Loucy (cell line): ENCODE results near the gene MORN4.
"Not testable (repeated sequence)": the region's sequence is repeated elsewhere in the genome, so short reads cannot be mapped to it uniquely, and the experiment has no call there.

Experiments
- H2AFZ ChIP-seq: fragments of 200-600 bp; sonication (generic); 2 replicates; pipeline ENCODE4 v1.6.0; 2016; ENCODE audit warnings: antibody characterized with exemption, mild to moderate bottlenecking, low read length, moderate library complexity
- H3F3A ChIP-seq: fragments of 200-600 bp; 2 replicates; pipeline ENCODE4 v1.6.0; 2016; ENCODE audit warnings: antibody characterized with exemption, low read depth, mild to moderate bottlenecking
- H3K27me3 ChIP-seq: fragments of 200-600 bp; sonication (generic); 2 replicates; pipeline ENCODE4 v1.6.1; 2014; ENCODE audit warnings: low read length, mild to moderate bottlenecking; ENCODE audit not compliant: insufficient read depth, poor library complexity, severe bottlenecking
- H3K36me3 ChIP-seq: fragments of 200-600 bp; sonication (generic); 2 replicates; pipeline ENCODE4 v1.6.1; 2016; ENCODE audit warnings: low read length; ENCODE audit not compliant: insufficient read depth
- H3K4me1 ChIP-seq: fragments of 200-600 bp; sonication (generic); 2 replicates; pipeline ENCODE4 v1.5.1; 2014; ENCODE audit warnings: low read length, mild to moderate bottlenecking; ENCODE audit not compliant: insufficient read depth, poor library complexity, severe bottlenecking
- H3K4me2 ChIP-seq: fragments of 200-600 bp; sonication (generic); 2 replicates; pipeline ENCODE4 v1.6.0; 2014; ENCODE audit warnings: antibody characterized with exemption, low read length, low read depth, mild to moderate bottlenecking; ENCODE audit not compliant: poor library complexity, severe bottlenecking
- H3K4me3 ChIP-seq: fragments of 200-600 bp; sonication (generic); 2 replicates; pipeline ENCODE4 v1.5.1; 2014; ENCODE audit warnings: low read length, mild to moderate bottlenecking, mixed read lengths; ENCODE audit not compliant: poor library complexity, severe bottlenecking
- H3K79me2 ChIP-seq: fragments of 200-600 bp; sonication (generic); 2 replicates; pipeline ENCODE4 v1.6.1; 2014; ENCODE audit warnings: low read length; ENCODE audit not compliant: insufficient read depth
- H3K9ac ChIP-seq: fragments of 200-600 bp; sonication (generic); 2 replicates; pipeline ENCODE4 v1.6.0; 2014; ENCODE audit warnings: mild to moderate bottlenecking, low read depth, low read length, moderate library complexity; ENCODE audit not compliant: poor library complexity, severe bottlenecking
- H3K9me2 ChIP-seq: fragments of 200-600 bp; sonication (generic); replicated peaks from 2 replicates; pipeline ENCODE4 v1.6.1; 2016; ENCODE audit warnings: low read depth, low read length, mixed read lengths
- H3K9me3 ChIP-seq: fragments of 200-600 bp; sonication (generic); 2 replicates; pipeline ENCODE4 v1.6.1; 2014; ENCODE audit warnings: mild to moderate bottlenecking, antibody characterized with exemption, low read length, low read depth; ENCODE audit not compliant: insufficient read depth
- H4K20me1 ChIP-seq: fragments of 200-600 bp; sonication (generic); 2 replicates; pipeline ENCODE4 v1.6.0; 2014; ENCODE audit warnings: antibody characterized with exemption, low read length, mild to moderate bottlenecking; ENCODE audit not compliant: insufficient read depth, poor library complexity, severe bottlenecking
- CTCF ChIP-seq: fragments of 200-600 bp; sonication (generic); conservative IDR thresholded peaks from 2 replicates; pipeline ENCODE4 v1.5.1; 2014; ENCODE audit warnings: mild to moderate bottlenecking, antibody characterized with exemption, low read length
- EZH2phosphoT487 ChIP-seq: fragments of 200-600 bp; IDR thresholded peaks from 2 replicates; pipeline ENCODE4 v1.6.1; 2018; ENCODE audit warnings: antibody characterized with exemption, mild to moderate bottlenecking, moderate library complexity, borderline replicate concordance

MORN4 gene

GRCh38 chr10:97640868-97641811 lies 7.8 kb upstream of the MORN4 start:
- Histone ChIP-seq H4K20me1 (peaks cover 10% of the 10 kb centered on the region), H3K9ac (peak overlapping the region; percentile 62), H3K4me1 (peaks cover 20% of the 10 kb centered on the region), H2AFZ (peak overlapping the region; percentile 42; the same call in 1 of the 2 replicates), H3K4me2 (peak overlapping the region; percentile 91), H3K27me3 (no peaks in the 10 kb centered on the region), H3K9me3 (no peaks in the 10 kb centered on the region), H3K79me2 (peaks cover 22% of the 10 kb centered on the region), H3K9me2 (no peaks in the 10 kb centered on the region), H3K36me3 (no peaks in the 10 kb centered on the region; the same call in 1 of the 2 replicates), H3K4me3 (peak overlapping the region; percentile 81), H3F3A (no peaks in the 10 kb centered on the region)
- no peak for TF ChIP-seq EZH2phosphoT487
- TF ChIP-seq CTCF: no peak

- H3K4me1 ChIP-seq: peaks cover 20% of the 10 kb centered on the region
- TF ChIP-seq EZH2phosphoT487 (no peak), CTCF (no peak)
- no peaks in the 10 kb centered on the region; the same call in 1 of the 2 replicates for H3K36me3 ChIP-seq
- peak within 1 kb of the TSS; percentile 63 for H2AFZ ChIP-seq
- peaks cover 22% of the 10 kb centered on the region for H3K79me2 ChIP-seq
- peak within 1 kb of the TSS; percentile 91 for H3K4me2 ChIP-seq
- H3K9ac ChIP-seq: peak within 1 kb of the TSS; percentile 62
- no peaks in the 10 kb centered on the region for H3K27me3 ChIP-seq
- peak within 1 kb of the TSS; percentile 81 for H3K4me3 ChIP-seq
- H3K9me2 ChIP-seq: no peaks in the 10 kb centered on the region
- H3K9me3 ChIP-seq: no peaks in the 10 kb centered on the region
- H3F3A ChIP-seq: no peaks in the 10 kb centered on the region
- H4K20me1 ChIP-seq: peaks cover 10% of the 10 kb centered on the region
These were observed 7.0 kb upstream of the MORN4 start, which contains the start of gene PI4K2A for GRCh38 chr10:97640174-97640867. Gene PI4K2A (plus strand): TSS chr10:97640671. CDS start chr10:97640743, 72 bp downstream.

- H3K27me3 ChIP-seq, H3K36me3 ChIP-seq, H3K9me2 ChIP-seq, H3F3A ChIP-seq, H3K9ac ChIP-seq, H3K4me2 ChIP-seq, H2AFZ ChIP-seq, H3K4me3 ChIP-seq, H3K9me3 ChIP-seq, H4K20me1 ChIP-seq: not testable (repeated sequence)
- Histone ChIP-seq H3K4me1 (peaks cover 20% of the 10 kb centered on the region), H3K79me2 (peaks cover 22% of the 10 kb centered on the region)
These were observed 5.8 kb upstream of the MORN4 start for GRCh38 chr10:97639090-97639489.
